HEK293 (cell line): ENCODE data around the gene CHN1.

Experiments
- KLF16 ChIP-seq: fragments of 450-650 bp; formaldehyde crosslinking; IDR thresholded peaks from 2 replicates; pipeline ENCODE4 v1.5.1; 2017; ENCODE audit warnings: missing biosample characterization, missing genetic modification characterization
- TF ChIP-seq, protein P1 (sequence below): fragments of 450-650 bp; formaldehyde crosslinking; IDR thresholded peaks from 2 replicates; pipeline ENCODE4 v1.5.1; 2016; ENCODE audit warnings: missing biosample characterization, missing genetic modification characterization

- TF ChIP-seq KLF16: no peak
- TF ChIP-seq, protein P1, sequence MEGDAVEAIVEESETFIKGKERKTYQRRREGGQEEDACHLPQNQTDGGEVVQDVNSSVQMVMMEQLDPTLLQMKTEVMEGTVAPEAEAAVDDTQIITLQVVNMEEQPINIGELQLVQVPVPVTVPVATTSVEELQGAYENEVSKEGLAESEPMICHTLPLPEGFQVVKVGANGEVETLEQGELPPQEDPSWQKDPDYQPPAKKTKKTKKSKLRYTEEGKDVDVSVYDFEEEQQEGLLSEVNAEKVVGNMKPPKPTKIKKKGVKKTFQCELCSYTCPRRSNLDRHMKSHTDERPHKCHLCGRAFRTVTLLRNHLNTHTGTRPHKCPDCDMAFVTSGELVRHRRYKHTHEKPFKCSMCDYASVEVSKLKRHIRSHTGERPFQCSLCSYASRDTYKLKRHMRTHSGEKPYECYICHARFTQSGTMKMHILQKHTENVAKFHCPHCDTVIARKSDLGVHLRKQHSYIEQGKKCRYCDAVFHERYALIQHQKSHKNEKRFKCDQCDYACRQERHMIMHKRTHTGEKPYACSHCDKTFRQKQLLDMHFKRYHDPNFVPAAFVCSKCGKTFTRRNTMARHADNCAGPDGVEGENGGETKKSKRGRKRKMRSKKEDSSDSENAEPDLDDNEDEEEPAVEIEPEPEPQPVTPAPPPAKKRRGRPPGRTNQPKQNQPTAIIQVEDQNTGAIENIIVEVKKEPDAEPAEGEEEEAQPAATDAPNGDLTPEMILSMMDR (tag by site-specific recombination): no peak
Measured at GRCh38 chr2:174829550-174829949, 175.6 kb downstream of the CHN1 start.
